H1 (cell line): ENCODE data around the gene ARHGAP12.

Experiments used
- BACH1 ChIP-seq: IDR thresholded peaks from 2 replicates; pipeline ENCODE4 v1.6.1; 2012; ENCODE audit warnings: low read length, improper control_type of control experiment
- CEBPB ChIP-seq: IDR thresholded peaks from 2 replicates; pipeline ENCODE4 v1.6.1; 2012; ENCODE audit warnings: low read depth, low read length
- CREB1 ChIP-seq: IDR thresholded peaks from 2 replicates; pipeline ENCODE4 v1.6.1; 2012; ENCODE audit warnings: inconsistent platforms
- CTCF ChIP-seq, 3 experiments: IDR thresholded peaks; 1 replicate in 2 of 3; 2 replicates in 1 of 3; pipeline versions ENCODE4 v1.5.1 to v1.6.1; 2011; ENCODE audit warnings: low read length in 3 of 3, mild to moderate bottlenecking in 3 of 3, inconsistent platforms in 2 of 3, low read depth in 1 of 3, moderate library complexity in 1 of 3; ENCODE audit not compliant: insufficient read depth in 1 of 3; ENCODE audit errors: control extremely low read depth in 1 of 3
- MAX ChIP-seq: IDR thresholded peaks from 2 replicates; pipeline ENCODE4 v1.6.1; 2012; ENCODE audit warnings: inconsistent platforms
- RBBP5 ChIP-seq: IDR thresholded peaks from 2 replicates; pipeline ENCODE4 v1.7.1; 2012; ENCODE audit warnings: low read depth, mild to moderate bottlenecking, inconsistent platforms, low read length, moderate library complexity, borderline replicate concordance
- SIX5 ChIP-seq: IDR thresholded peaks from 2 replicates; pipeline ENCODE4 v1.6.1; 2011; ENCODE audit warnings: mild to moderate bottlenecking, low read depth, low read length
- YY1 ChIP-seq: IDR thresholded peaks from 2 replicates; pipeline ENCODE4 v1.6.1; 2011; ENCODE audit warnings: low read depth, mild to moderate bottlenecking, low read length

- TF ChIP-seq MAX (no peak), CTCF (IDR thresholded peaks at IDR 0.05; ENCODE audit: control extremely low read depth in 1 of 3, insufficient read depth in 1 of 3, low read depth in 1 of 3, low read length in 3 of 3) (no peak), CEBPB (no peak), RBBP5 (no peak), SIX5 (no peak), CREB1 (no peak), YY1 (no peak), BACH1 (no peak)
Observed at GRCh38 chr10:31762316-31762715, 166.3 kb downstream of the ARHGAP12 start.
